Suprapubic skin (tissue), 4 donors: ENCODE data around the gene MGARP. TPM values are rescaled to one million over a fixed set of nuclear protein-coding genes. Genes with fewer than 3 reads are reported as not detected.
"Not testable (repeated sequence)": the region's sequence is repeated elsewhere in the genome, so short reads cannot be mapped to it uniquely, and the experiment has no call there.

Experiments
- DNase-seq, 2 donors: peaks; one replicate each; pipeline ENCODE4 v3.0.0-alpha.2; 2019; ENCODE audit warnings: low spot score in 2 of 2
- H3K27ac ChIP-seq: fragments of 200-600 bp; sonication (generic); one replicate; pipeline ENCODE4 v1.5.1; 2019
- H3K27me3 ChIP-seq: fragments of 200-600 bp; sonication (generic); one replicate; pipeline ENCODE4 v1.5.1; 2019
- H3K36me3 ChIP-seq: fragments of 200-600 bp; sonication (generic); one replicate; pipeline ENCODE4 v1.5.1; 2019
- H3K4me1 ChIP-seq: fragments of 200-600 bp; sonication (generic); one replicate; pipeline ENCODE4 v1.5.1; 2019
- H3K4me3 ChIP-seq: fragments of 200-600 bp; sonication (generic); one replicate; pipeline ENCODE4 v1.5.1; 2019; ENCODE audit warnings: mild to moderate bottlenecking
- H3K9me3 ChIP-seq: fragments of 200-600 bp; sonication (generic); one replicate; pipeline ENCODE4 v1.5.1; 2019
- EP300 ChIP-seq: sonication (generic); formaldehyde crosslinking; IDR thresholded peaks from one replicate; pipeline ENCODE4 v1.6.1; 2017; ENCODE audit warnings: antibody characterized with exemption
- POLR2A ChIP-seq, 2 donors: fragments of 450-650 bp; IDR thresholded peaks; one replicate each; pipeline ENCODE4 v1.6.1; 2017; ENCODE audit warnings: antibody characterized with exemption in 2 of 2, mild to moderate bottlenecking in 2 of 2, moderate library complexity in 2 of 2
- POLR2AphosphoS5 ChIP-seq, 3 donors: sonication (generic); formaldehyde crosslinking; IDR thresholded peaks; one replicate each; pipeline ENCODE4 v1.6.1; 2017; ENCODE audit warnings: antibody characterized with exemption in 3 of 3
- WGBS: methylation state at CpG from one replicate; pipeline ENCODE4 v1.1.5; 2018; 5-methylcytosine and 5-hydroxymethylcytosine counted together
- total RNA-seq, 4 donors: library from RNA; depleted of rRNA; stranded (reverse); fragments of >200 nt; gene quantifications; one replicate each; pipeline ENCODE4 v1.1.0, GENCODE V29; 2016
- TF ChIP-seq, protein P1 (sequence below), 2 donors: fragments of 200-600 bp in 1 of 2; fragments of 450-650 bp in 1 of 2; sonication (generic) in 1 of 2; IDR thresholded peaks; one replicate each; pipeline ENCODE4 v1.5.1; 2016 to 2019; ENCODE audit warnings: antibody characterized with exemption in 2 of 2, mild to moderate bottlenecking in 1 of 2, moderate library complexity in 1 of 2

MGARP gene
- total RNA-seq, 4 donors from 2014 or later = 0.36 to 0.60 TPM; not detected in 2

DNA sequence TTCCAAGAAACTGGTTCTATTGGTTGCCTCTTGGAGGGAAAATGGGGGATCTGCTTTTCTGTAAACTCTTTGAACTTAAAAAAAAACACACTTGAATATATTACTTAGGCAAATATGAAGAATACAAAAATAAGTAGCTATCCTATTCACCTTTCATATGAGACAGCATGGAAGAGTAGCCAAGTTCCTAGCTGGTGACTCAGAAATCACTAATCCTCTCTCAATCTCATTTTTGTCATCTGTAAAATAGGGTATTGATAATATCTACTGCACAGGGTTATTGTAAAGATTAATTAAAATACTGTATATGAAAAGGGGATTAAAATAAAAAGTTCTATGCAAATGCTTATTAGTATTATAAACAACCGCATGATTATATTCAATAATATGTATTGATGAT, 12.7 kb downstream of the MGARP start:
- WGBS = 88% methylated on average over 1 of the region's 1 CpG
- Histone ChIP-seq H3K27me3 (no peaks in the 10 kb centered on the region), H3K36me3 (no peaks in the 10 kb centered on the region), H3K9me3 (no peaks in the 10 kb centered on the region), H3K27ac (no peak overlapping the region), H3K4me1 (peaks cover 10% of the 10 kb centered on the region), H3K4me3 (no peak overlapping the region)
- no peak for DNase-seq
- no peak for TF ChIP-seq POLR2AphosphoS5 (IDR thresholded peaks at IDR 0.05)
- TF ChIP-seq EP300 = no peak
- TF ChIP-seq POLR2A (IDR thresholded peaks at IDR 0.05) = no peak
- TF ChIP-seq, protein P1, sequence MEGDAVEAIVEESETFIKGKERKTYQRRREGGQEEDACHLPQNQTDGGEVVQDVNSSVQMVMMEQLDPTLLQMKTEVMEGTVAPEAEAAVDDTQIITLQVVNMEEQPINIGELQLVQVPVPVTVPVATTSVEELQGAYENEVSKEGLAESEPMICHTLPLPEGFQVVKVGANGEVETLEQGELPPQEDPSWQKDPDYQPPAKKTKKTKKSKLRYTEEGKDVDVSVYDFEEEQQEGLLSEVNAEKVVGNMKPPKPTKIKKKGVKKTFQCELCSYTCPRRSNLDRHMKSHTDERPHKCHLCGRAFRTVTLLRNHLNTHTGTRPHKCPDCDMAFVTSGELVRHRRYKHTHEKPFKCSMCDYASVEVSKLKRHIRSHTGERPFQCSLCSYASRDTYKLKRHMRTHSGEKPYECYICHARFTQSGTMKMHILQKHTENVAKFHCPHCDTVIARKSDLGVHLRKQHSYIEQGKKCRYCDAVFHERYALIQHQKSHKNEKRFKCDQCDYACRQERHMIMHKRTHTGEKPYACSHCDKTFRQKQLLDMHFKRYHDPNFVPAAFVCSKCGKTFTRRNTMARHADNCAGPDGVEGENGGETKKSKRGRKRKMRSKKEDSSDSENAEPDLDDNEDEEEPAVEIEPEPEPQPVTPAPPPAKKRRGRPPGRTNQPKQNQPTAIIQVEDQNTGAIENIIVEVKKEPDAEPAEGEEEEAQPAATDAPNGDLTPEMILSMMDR (IDR thresholded peaks at IDR 0.05) = no peak

DNA sequence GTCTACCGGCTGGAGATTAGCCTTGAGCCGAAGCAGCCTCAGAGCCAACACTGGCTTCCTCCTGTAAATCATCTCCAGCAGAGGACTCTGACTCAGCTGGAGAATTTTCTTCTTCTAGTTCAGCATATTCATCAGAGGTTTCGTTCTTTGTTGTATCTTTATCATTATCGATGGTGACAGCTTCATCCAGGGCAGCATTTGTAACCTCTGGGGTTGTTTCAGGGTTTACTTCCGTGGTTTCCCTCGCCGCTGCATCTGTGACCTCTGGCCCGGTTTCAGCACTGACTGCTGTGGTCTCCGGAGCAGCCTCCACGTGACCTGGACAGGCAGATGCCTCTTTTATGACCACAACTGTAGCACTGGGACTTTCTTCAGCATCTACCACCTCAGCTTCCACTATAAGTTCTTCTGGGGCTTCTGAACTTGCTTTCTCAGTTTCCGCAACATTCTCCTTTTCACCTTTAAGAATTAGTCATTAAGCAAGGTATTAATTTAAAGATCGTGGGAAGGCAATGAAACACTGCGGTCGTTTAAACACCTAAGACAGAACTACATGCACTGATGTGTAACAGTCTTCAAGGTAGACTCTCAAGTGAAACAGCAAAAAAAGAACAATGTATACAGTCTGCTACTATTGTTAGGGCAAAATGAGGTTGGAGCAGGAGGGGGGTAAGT, 13.3 kb downstream of the MGARP start:
- Histone ChIP-seq H3K36me3 (no peaks in the 10 kb centered on the region), H3K27me3 (no peaks in the 10 kb centered on the region), H3K27ac (no peak overlapping the region), H3K4me1 (peaks cover 10% of the 10 kb centered on the region), H3K4me3 (peak overlapping the region; percentile 35), H3K9me3 (no peaks in the 10 kb centered on the region)
- TF ChIP-seq, protein P1 (IDR thresholded peaks at IDR 0.05) = no peak
- no peak for TF ChIP-seq POLR2A (IDR thresholded peaks at IDR 0.05)
- no peak for TF ChIP-seq EP300
- TF ChIP-seq POLR2AphosphoS5 (IDR thresholded peaks at IDR 0.05) = no peak
- peak in 1 of 2 donors; percentile 74 for DNase-seq
- 15% methylated on average over 14 of the region's 14 CpGs for WGBS

DNA sequence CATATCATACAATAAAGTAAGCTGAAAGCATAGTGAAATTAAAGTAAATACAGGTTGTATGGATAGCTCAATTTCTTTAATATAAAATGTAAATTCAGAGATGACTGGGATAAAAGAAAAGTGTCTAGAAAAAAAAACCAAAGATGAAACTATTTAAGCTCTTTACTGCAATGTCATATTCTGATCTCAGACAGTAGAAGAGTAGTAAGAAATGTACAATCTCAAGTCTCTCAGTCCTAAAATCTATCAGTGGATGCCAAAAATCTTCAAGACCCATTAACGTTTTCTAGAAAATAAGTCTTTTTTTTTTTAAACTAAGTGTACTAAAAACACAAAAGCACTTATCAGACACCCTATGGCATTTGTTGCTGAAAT, 13.8 kb downstream of the MGARP start:
- no peaks in the 10 kb centered on the region for H3K9me3 ChIP-seq
- no peaks in the 10 kb centered on the region for H3K27me3 ChIP-seq
- H3K27ac ChIP-seq = no peak overlapping the region
- no peaks in the 10 kb centered on the region for H3K36me3 ChIP-seq
- no peak for DNase-seq
- H3K4me3 ChIP-seq = peak overlapping the region; percentile 35
- WGBS = 14% methylated on average over 1 of the region's 1 CpG
- TF ChIP-seq EP300 (no peak), POLR2A (IDR thresholded peaks at IDR 0.05) (no peak), POLR2AphosphoS5 (IDR thresholded peaks at IDR 0.05) (no peak)
- H3K4me1 ChIP-seq = peaks cover 10% of the 10 kb centered on the region

DNA sequence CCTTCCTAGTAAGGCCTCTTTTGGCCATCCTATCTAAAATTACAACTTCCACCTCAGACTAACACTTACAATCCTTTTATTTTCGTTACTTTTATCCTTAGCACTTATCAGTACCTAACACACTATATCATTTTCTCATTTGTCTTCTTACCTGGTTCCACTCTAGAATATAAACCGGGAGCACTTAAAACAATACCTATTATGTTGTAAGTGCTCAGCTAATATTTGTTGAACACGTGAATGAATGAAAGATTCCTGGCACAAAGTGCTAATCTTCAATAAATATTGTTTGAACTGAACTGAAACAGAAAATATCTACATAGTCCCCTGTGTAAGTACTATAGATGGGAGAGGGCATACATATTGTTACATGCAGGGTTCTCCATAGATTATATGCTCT, 14.4 kb downstream of the MGARP start:
- H3K4me3 ChIP-seq = no peak overlapping the region
- no peak overlapping the region for H3K27ac ChIP-seq
- no peaks in the 10 kb centered on the region for H3K36me3 ChIP-seq
- H3K9me3 ChIP-seq = no peaks in the 10 kb centered on the region
- no peaks in the 10 kb centered on the region for H3K27me3 ChIP-seq
- DNase-seq = no peak
- whole genome bisulfite sequencing = 56% methylated on average over 3 of the region's 3 CpGs
- peaks cover 10% of the 10 kb centered on the region for H3K4me1 ChIP-seq
- TF ChIP-seq POLR2AphosphoS5 (IDR thresholded peaks at IDR 0.05) (no peak), EP300 (no peak), POLR2A (IDR thresholded peaks at IDR 0.05) (no peak)
- TF ChIP-seq, protein P1 (IDR thresholded peaks at IDR 0.05) = no peak

DNA sequence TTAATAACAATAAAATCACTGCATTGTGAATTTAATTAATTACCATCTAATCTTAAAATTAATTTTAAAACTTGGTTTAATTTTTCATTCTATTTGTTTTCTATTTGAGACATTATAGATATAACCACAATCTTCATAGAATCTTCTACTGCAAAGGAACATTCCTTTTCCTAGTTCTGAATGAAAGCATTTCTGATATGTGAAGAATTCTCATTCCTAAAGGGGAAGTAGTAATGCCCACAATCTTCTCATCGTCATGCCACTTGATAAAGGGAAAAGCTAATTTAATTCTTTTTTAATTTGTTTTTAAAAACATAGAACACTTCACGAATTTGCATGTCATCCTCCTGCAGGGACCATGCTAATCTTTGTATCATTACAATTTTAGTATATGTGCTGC, 23.7 kb downstream of the MGARP start:
- Histone ChIP-seq H3K4me1 (no peaks in the 10 kb centered on the region), H3K4me3 (no peak overlapping the region), H3K27ac (no peak overlapping the region), H3K9me3 (no peaks in the 10 kb centered on the region), H3K27me3 (no peaks in the 10 kb centered on the region), H3K36me3 (no peaks in the 10 kb centered on the region)
- DNase-seq = no peak
- WGBS = 66% methylated on average over 2 of the region's 2 CpGs
- TF ChIP-seq EP300 (no peak), POLR2A (IDR thresholded peaks at IDR 0.05) (no peak)

DNA sequence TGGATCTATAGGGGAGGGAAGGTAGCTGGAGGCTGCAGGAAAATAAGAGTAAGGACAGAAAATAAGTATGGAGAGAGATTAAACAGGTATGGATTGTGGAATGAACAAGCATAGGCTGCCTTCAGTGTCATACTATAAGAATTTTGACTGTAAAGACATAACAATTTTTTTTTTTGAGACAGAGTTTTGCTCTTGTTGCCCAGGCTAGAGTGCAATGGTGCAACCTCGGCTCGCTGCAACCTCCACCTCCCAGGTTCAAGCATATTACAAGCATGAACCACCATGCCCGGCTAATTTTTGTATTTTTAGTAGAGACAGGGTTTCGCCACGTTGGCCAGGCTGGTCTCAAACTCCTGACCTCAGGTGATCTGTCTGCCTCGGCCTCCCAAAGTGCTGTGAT, 24.4 kb downstream of the MGARP start:
- H3K27ac ChIP-seq, DNase-seq, H3K27me3 ChIP-seq, H3K4me1 ChIP-seq, H3K36me3 ChIP-seq, H3K9me3 ChIP-seq, H3K4me3 ChIP-seq: not testable (repeated sequence)
- WGBS = 94% methylated on average over 6 of the region's 6 CpGs

DNA sequence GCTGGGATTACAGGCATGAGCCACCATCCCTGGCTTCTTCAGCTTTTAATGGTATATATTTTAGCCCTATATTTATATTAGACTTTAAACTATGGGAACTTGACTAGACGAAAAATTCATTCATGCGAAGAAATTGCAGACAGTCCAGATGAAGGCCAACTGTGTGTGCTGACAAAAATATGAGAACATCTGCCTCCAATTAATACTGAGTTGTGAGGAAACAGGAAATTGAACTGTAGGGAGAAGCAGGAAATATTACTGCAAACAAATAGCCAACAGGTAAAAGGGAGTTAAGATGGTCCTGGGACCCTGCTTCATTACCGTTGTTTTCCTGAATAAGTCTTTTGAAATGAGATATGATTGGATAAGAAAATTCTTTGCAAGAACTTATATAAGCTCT, 26.3 kb downstream of the MGARP start:
- H3K4me1 ChIP-seq = no peaks in the 10 kb centered on the region
- no peaks in the 10 kb centered on the region for H3K27me3 ChIP-seq
- H3K4me3 ChIP-seq = no peak overlapping the region
- H3K9me3 ChIP-seq = no peaks in the 10 kb centered on the region
- TF ChIP-seq, protein P1 (IDR thresholded peaks at IDR 0.05) = no peak
- TF ChIP-seq POLR2A (IDR thresholded peaks at IDR 0.05) (no peak), POLR2AphosphoS5 (IDR thresholded peaks at IDR 0.05) (no peak), EP300 (no peak)
- WGBS = 54% methylated on average over 3 of the region's 3 CpGs
- no peaks in the 10 kb centered on the region for H3K36me3 ChIP-seq
- H3K27ac ChIP-seq = no peak overlapping the region
- DNase-seq = no peak
